Panc1 (cell line): Measurements from ENCODE around the gene NR3C1. TPM values are rescaled to one million over a fixed set of nuclear protein-coding genes. Genes with fewer than 3 reads are reported as not detected.
A peak's percentile ranks its signal among the peaks of the same experiment; 100 is the strongest.

Source experiments
- ATAC-seq: fragments of 200-7000 bp; cut with Tn5 transposase; 2 replicates; pipeline ENCODE4 v1.9.1; 2020; ENCODE audit warnings: mild to moderate bottlenecking, moderate library complexity
- BruUV-seq: library from RNA; stranded (reverse); fragments of 400-500 nt; replicated peaks from 2 replicates; lab custom pipeline; 2021; lab: Mats Ljungman, UMichigan
- CTCF ChIA-PET: fragments of 300-600 bp; sonication (Branson Sonifier 250); formaldehyde crosslinking; loops from one replicate; lab custom pipeline; 2022; ENCODE audit warnings: antibody characterized with exemption; lab: Charles Lee
- POLR2A ChIA-PET: fragments of 300-600 bp; sonication (Branson Sonifier 250); formaldehyde crosslinking; loops from one replicate; lab custom pipeline; 2022; ENCODE audit warnings: antibody characterized with exemption; lab: Charles Lee
- DNase-seq: peaks from one replicate; pipeline ENCODE4 v3.0.0-alpha.2; 2010; ENCODE audit warnings: low read depth, low spot score
- H3K27ac ChIP-seq: 2 replicates; pipeline ENCODE4 v1.5.1; 2011; ENCODE audit warnings: mild to moderate bottlenecking, low read length, inconsistent platforms
- H3K27me3 ChIP-seq: fragments of 200-500 bp; sonication (Bioruptor generic); 2 replicates; pipeline ENCODE4 v1.6.0; 2014; ENCODE audit warnings: low read length, inconsistent platforms; ENCODE audit not compliant: control insufficient read depth, insufficient read depth
- H3K36me3 ChIP-seq: fragments of 200-500 bp; sonication (Bioruptor generic); 2 replicates; pipeline ENCODE4 v1.5.1; 2014; ENCODE audit warnings: inconsistent platforms, mild to moderate bottlenecking, low read length, moderate library complexity; ENCODE audit not compliant: control insufficient read depth, insufficient read depth
- H3K4me1 ChIP-seq: 2 replicates; pipeline ENCODE4 v1.5.1; 2011; ENCODE audit warnings: inconsistent platforms, mild to moderate bottlenecking, low read length, moderate library complexity; ENCODE audit not compliant: control insufficient read depth, insufficient read depth
- H3K4me3 ChIP-seq, 2 experiments: 2 replicates each; pipeline ENCODE4 v1.5.1; 2011 to 2012; ENCODE audit warnings: low read depth in 2 of 2, low read length in 2 of 2, mild to moderate bottlenecking in 2 of 2, inconsistent platforms in 1 of 2, moderate library complexity in 1 of 2
- H3K9me3 ChIP-seq: fragments of 200-500 bp; sonication (Bioruptor generic); 2 replicates; pipeline ENCODE4 v1.5.1; 2014; ENCODE audit warnings: low read depth, mild to moderate bottlenecking, inconsistent platforms, low read length, moderate library complexity; ENCODE audit not compliant: control insufficient read depth, insufficient read depth
- POLR2AphosphoS5 ChIP-seq: IDR thresholded peaks from 2 replicates; pipeline ENCODE4 v1.6.1; 2012; ENCODE audit warnings: mild to moderate bottlenecking, low read depth, low read length, moderate library complexity
- SIN3A ChIP-seq: IDR thresholded peaks from 2 replicates; pipeline ENCODE4 v1.6.1; 2012; ENCODE audit warnings: low read depth, mild to moderate bottlenecking, low read length, moderate library complexity, borderline replicate concordance; ENCODE audit not compliant: insufficient read depth
- TCF7L2 ChIP-seq: IDR thresholded peaks from 2 replicates; pipeline ENCODE4 v1.6.1; 2011; ENCODE audit warnings: mild to moderate bottlenecking, low read depth, low read length, inconsistent platforms
- in situ Hi-C: cut with HindIII; loops from 2 replicates; pipeline ENCODE4 v1.10.0; 2016; ENCODE audit warnings: low sequenced_read_pairs, low pct_unique_long_range_greater_than_20kb
- intact Hi-C: fragments of 100-400 bp; cut with micrococcal nuclease; formaldehyde crosslinking; loops from one replicate; pipeline ENCODE4 v1.10.0; 2022; ENCODE audit not compliant: unreplicated experiment
- total RNA-seq: library from RNA; stranded (reverse); gene quantifications from one replicate; pipeline ENCODE4 v1.2.1, GENCODE V29; 2021; ENCODE audit not compliant: unreplicated experiment
- TF ChIP-seq, protein P1 (sequence below), 2 experiments: IDR thresholded peaks; 2 replicates each; pipeline ENCODE4 v1.6.1; 2011 to 2012; ENCODE audit warnings: low read depth in 2 of 2, control low read depth in 1 of 2, low read length in 1 of 2, mild to moderate bottlenecking in 1 of 2, moderate library complexity in 1 of 2; ENCODE audit not compliant: insufficient read depth in 1 of 2
- TF ChIP-seq, protein P2 (sequence below): fragments of 450-650 bp; IDR thresholded peaks from 2 replicates; pipeline ENCODE4 v1.5.1; 2017; ENCODE audit warnings: mild to moderate bottlenecking

NR3C1 gene
- total RNA-seq, 1 experiment from 2014 or later, result 52.6 TPM

DNA sequence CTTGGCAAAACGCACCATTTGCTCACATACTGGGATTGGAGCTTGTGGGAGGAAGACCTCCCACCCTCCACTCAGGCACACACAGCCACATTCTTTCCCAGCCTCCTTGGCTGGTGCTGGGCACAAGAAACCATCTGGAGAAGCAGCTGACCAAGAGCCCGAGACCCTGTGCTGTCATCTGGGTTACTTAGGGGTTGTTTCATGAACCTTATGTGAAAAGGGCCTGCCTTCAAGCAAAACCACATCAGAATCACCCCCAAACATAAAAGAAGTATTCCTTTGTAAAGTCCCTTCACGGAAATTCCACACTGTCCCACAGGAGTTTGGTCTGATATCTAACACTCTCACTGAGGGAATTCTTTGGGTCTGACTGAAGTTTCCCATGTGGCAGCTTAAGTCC, 172.1 kb downstream of the NR3C1 start:
- Histone ChIP-seq H3K4me1 (peaks cover 8% of the 10 kb centered on the region), H3K36me3 (no peaks in the 10 kb centered on the region), H3K4me3 (no peak overlapping the region), H3K27me3 (no peaks in the 10 kb centered on the region), H3K27ac (peak overlapping the region; percentile 11; the same call in 1 of the 2 replicates), H3K9me3 (no peaks in the 10 kb centered on the region)
- ChIA-PET CTCF (no interaction called here), POLR2A (no interaction called here)
- no TSS peak for BruUV-seq
- DNase-seq (no peak), ATAC-seq (no peak)
- TF ChIP-seq, protein P1, sequence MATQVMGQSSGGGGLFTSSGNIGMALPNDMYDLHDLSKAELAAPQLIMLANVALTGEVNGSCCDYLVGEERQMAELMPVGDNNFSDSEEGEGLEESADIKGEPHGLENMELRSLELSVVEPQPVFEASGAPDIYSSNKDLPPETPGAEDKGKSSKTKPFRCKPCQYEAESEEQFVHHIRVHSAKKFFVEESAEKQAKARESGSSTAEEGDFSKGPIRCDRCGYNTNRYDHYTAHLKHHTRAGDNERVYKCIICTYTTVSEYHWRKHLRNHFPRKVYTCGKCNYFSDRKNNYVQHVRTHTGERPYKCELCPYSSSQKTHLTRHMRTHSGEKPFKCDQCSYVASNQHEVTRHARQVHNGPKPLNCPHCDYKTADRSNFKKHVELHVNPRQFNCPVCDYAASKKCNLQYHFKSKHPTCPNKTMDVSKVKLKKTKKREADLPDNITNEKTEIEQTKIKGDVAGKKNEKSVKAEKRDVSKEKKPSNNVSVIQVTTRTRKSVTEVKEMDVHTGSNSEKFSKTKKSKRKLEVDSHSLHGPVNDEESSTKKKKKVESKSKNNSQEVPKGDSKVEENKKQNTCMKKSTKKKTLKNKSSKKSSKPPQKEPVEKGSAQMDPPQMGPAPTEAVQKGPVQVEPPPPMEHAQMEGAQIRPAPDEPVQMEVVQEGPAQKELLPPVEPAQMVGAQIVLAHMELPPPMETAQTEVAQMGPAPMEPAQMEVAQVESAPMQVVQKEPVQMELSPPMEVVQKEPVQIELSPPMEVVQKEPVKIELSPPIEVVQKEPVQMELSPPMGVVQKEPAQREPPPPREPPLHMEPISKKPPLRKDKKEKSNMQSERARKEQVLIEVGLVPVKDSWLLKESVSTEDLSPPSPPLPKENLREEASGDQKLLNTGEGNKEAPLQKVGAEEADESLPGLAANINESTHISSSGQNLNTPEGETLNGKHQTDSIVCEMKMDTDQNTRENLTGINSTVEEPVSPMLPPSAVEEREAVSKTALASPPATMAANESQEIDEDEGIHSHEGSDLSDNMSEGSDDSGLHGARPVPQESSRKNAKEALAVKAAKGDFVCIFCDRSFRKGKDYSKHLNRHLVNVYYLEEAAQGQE (IDR thresholded peaks at IDR 0.05; ENCODE audit: insufficient read depth in 1 of 2, low read depth in 2 of 2, low read length in 1 of 2), result no peak
- TF ChIP-seq TCF7L2, result no peak
- no peak for TF ChIP-seq POLR2AphosphoS5
- TF ChIP-seq SIN3A, result no peak
- TF ChIP-seq, protein P2, sequence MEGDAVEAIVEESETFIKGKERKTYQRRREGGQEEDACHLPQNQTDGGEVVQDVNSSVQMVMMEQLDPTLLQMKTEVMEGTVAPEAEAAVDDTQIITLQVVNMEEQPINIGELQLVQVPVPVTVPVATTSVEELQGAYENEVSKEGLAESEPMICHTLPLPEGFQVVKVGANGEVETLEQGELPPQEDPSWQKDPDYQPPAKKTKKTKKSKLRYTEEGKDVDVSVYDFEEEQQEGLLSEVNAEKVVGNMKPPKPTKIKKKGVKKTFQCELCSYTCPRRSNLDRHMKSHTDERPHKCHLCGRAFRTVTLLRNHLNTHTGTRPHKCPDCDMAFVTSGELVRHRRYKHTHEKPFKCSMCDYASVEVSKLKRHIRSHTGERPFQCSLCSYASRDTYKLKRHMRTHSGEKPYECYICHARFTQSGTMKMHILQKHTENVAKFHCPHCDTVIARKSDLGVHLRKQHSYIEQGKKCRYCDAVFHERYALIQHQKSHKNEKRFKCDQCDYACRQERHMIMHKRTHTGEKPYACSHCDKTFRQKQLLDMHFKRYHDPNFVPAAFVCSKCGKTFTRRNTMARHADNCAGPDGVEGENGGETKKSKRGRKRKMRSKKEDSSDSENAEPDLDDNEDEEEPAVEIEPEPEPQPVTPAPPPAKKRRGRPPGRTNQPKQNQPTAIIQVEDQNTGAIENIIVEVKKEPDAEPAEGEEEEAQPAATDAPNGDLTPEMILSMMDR, result no peak
- in situ Hi-C loops, result no loop called here
- intact Hi-C loops, result no loop called here

DNA sequence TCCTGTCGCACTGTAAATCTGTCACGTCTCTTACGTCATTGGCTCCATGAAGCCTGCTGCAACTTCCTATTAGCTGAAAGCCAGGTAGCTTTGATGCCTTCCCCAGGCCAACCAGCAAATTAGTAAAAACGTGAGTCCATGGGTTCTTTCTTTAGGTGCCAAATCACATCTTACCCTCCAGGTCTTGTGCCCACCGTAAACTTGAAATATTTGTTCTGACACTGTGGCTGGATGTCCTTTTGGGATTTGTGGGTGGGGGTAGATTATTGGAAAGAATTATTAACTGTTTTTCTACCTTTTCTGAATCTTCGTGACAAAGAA, 172.8 kb downstream of the NR3C1 start:
- POLR2A ChIA-PET, result no interaction called here
- TF ChIP-seq SIN3A, result no peak
- no peak for TF ChIP-seq TCF7L2
- TF ChIP-seq POLR2AphosphoS5, result no peak
- TF ChIP-seq, protein P1 (IDR thresholded peaks at IDR 0.05; ENCODE audit: insufficient read depth in 1 of 2, low read depth in 2 of 2, low read length in 1 of 2), result no peak
- TF ChIP-seq, protein P2, result no peak
- no peaks in the 10 kb centered on the region for H3K36me3 ChIP-seq
- ATAC-seq (no peak), DNase-seq (no peak)
- peaks cover 8% of the 10 kb centered on the region for H3K4me1 ChIP-seq
- peak overlapping the region; percentile 11; the same call in 1 of the 2 replicates for H3K27ac ChIP-seq
- no peaks in the 10 kb centered on the region for H3K9me3 ChIP-seq
- no peak overlapping the region for H3K4me3 ChIP-seq
- intact Hi-C loops (no loop called here), in situ Hi-C loops (no loop called here)
- no peaks in the 10 kb centered on the region for H3K27me3 ChIP-seq
- CTCF ChIA-PET, result no interaction called here
- no TSS peak for BruUV-seq
